ENCODE data around the gene FMO5. TPM values are rescaled to one million over a fixed set of nuclear protein-coding genes. Genes with fewer than 3 reads are reported as not detected.

The FMO5 gene
- total RNA-seq, 4 donors from 2014 or later = 1.1 to 8.6 (median 2.2) TPM

GRCh38 chr1:147238925-147239820 is 14.0 kb upstream of the FMO5 start:
- 59 to 83% methylated on average over 11 of the region's 11 CpGs for WGBS, 2 donors (ENCODE audit: low coverage in 1 of 2)
- H3K4me1 ChIP-seq = peaks cover 0 to 12% (median 3%) of the 10 kb centered on the region in 3 donors
- no peak overlapping the region for H3K4me3 ChIP-seq
- H3K36me3 ChIP-seq = no peaks in the 10 kb centered on the region
- TF ChIP-seq CTCF (IDR thresholded peaks at IDR 0.05) (no peak), EP300 (IDR thresholded peaks at IDR 0.05) (no peak), POLR2AphosphoS5 (IDR thresholded peaks at IDR 0.05) (no peak), POLR2A (IDR thresholded peaks at IDR 0.05) (no peak)
- no peaks in the 10 kb centered on the region for H3K9me3 ChIP-seq
- no peak overlapping the region for H3K27ac ChIP-seq
- no peaks in the 10 kb centered on the region for H3K27me3 ChIP-seq
- no peak for ATAC-seq

DNA sequence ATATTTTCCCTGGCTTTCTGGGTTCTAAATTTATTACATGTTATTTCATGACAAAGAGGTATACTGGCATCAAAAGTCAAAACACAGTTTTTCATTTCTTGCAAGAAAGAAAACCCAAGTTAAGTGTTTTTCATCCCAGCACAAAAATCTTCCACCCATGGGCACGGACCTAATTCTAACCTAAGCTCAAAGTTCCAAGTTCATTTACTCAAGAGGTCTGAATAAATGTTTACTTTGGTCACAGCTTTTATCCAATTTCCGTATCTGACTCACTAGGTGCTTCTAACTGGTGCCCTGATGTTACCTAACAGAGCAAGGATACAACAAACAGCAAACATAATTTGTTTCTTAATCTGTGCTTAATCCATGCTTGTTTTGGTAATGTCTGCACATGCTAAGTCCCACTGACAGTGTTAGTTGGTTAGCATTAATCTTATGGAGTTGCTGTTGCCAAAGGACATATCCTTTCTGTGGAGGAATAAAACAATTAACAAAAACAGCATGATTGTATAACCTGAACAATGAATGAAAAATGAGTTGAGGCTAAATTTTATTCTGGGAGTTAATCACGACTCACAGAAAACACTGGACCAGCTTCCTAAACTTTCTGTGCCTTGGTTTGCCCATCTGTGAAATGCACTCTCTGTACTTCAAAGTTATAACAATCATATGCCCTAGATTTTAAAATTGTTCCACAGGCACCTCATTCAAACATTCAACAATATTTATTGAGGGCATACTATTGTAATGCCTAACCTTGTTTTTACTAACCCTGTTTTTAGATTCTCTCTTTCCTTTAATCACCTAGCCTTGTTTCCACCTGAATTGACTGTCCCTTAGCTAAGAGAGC is 13.1 kb upstream of the FMO5 start:
- H3K4me3 ChIP-seq = no peak overlapping the region
- no peaks in the 10 kb centered on the region for H3K27me3 ChIP-seq
- no peak overlapping the region for H3K27ac ChIP-seq
- no peaks in the 10 kb centered on the region for H3K9me3 ChIP-seq
- no peaks in the 10 kb centered on the region for H3K36me3 ChIP-seq
- 49 to 59% methylated on average over 3 of the region's 3 CpGs for WGBS, 2 donors (ENCODE audit: low coverage in 1 of 2)
- no peak for ATAC-seq
- H3K4me1 ChIP-seq = peaks cover 0 to 6% (median 0%) of the 10 kb centered on the region in 3 donors
- no peak for TF ChIP-seq POLR2A (IDR thresholded peaks at IDR 0.05)
- no peak for TF ChIP-seq POLR2AphosphoS5 (IDR thresholded peaks at IDR 0.05)
- no peak for TF ChIP-seq EP300 (IDR thresholded peaks at IDR 0.05)
- no peak for TF ChIP-seq CTCF (IDR thresholded peaks at IDR 0.05)

DNA sequence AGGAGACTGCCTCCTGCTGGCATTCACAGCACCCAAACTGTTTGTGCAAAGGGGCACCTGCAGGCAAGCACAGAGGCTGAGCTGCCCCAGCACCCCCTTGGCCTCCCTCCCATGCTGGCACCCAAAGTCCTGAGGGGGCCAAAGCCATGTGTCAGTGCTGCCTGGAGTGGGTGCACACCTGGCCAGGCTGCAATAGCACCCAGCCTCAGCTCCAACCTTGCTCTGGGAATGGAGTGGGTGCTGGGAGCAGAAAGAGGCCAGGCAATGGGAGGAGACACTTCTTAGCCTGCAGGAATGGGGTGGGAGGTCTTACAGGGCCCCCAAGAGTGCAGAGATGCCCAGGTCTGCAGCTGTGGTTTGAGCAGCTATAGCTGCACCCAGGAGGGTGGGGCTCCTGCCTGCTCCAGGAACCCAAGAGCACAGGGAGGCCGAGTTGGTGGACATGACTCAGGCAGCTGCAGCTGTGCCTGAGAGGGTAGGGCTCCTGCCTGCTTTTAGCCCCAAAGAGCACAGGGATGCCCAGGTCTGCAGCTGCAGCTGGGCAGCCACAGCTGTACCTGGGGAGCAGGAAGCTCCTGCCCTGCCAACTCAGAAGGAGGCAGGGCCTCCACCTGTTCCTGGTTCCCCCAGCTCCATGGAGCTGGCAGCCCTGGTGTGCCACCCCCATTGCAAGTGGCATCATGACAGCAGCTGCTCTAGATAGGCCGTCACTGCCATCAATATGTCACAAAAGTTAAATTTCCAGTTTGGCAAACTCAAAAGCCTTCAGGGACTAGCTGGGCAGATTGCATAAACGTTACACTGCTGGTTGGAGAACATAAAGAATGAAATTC is 12.0 kb upstream of the FMO5 start:
- ATAC-seq = no peak
- Histone ChIP-seq H3K4me1 (peaks cover 0 to 4% (median 0%) of the 10 kb centered on the region in 3 donors), H3K27me3 (no peaks in the 10 kb centered on the region), H3K27ac (no peak overlapping the region), H3K36me3 (no peaks in the 10 kb centered on the region), H3K4me3 (no peak overlapping the region), H3K9me3 (no peaks in the 10 kb centered on the region)
- 81% methylated on average over 2 of the region's 3 CpGs; no CpG with 5 or more reads in 1 of the 2 donors for WGBS, 2 donors (ENCODE audit: low coverage in 1 of 2)
- TF ChIP-seq POLR2A (IDR thresholded peaks at IDR 0.05) (no peak), CTCF (IDR thresholded peaks at IDR 0.05) (no peak), EP300 (IDR thresholded peaks at IDR 0.05) (no peak), POLR2AphosphoS5 (IDR thresholded peaks at IDR 0.05) (no peak)

DNA sequence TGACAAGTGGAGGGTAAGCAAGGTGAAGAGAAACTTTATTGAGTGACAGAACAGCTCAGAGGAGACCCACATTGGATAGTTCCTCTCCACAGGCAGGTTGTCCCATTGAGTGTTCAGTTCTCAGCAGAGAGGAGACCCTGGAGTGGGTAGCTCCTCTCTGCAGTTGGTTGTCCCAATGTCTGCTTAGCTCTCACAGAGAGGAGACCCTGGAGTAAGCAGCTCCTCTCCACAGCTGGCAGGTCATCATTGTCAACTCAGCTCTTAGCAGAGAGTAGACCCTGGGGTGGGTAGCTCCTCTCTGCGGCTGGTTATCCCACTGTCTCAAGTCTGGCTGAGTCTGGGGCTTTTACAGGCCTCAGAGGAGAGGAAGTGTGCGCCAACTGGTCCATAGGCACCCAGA is 11.3 kb upstream of the FMO5 start:
- Histone ChIP-seq H3K4me3 (no peak overlapping the region), H3K4me1 (no peaks in the 10 kb centered on the region), H3K27ac (no peak overlapping the region), H3K27me3 (no peaks in the 10 kb centered on the region), H3K9me3 (no peaks in the 10 kb centered on the region), H3K36me3 (no peaks in the 10 kb centered on the region)
- ATAC-seq = no peak
- no peak for TF ChIP-seq EP300 (IDR thresholded peaks at IDR 0.05)
- TF ChIP-seq CTCF (IDR thresholded peaks at IDR 0.05) = no peak
- TF ChIP-seq POLR2AphosphoS5 (IDR thresholded peaks at IDR 0.05) = no peak
- no peak for TF ChIP-seq POLR2A (IDR thresholded peaks at IDR 0.05)
- 100% methylated on average over 1 of the region's 2 CpGs; no CpG with 5 or more reads in 1 of the 2 donors for WGBS, 2 donors (ENCODE audit: low coverage in 1 of 2)
